GM23248 (cell line): Measurements from ENCODE around the gene DIPK1B.

ENCODE experiments used
- EZH2 ChIP-seq: fragments of 200-600 bp; sonication (generic); IDR thresholded peaks from 2 replicates; pipeline ENCODE4 v1.6.1; 2018; ENCODE audit warnings: antibody characterized with exemption, mild to moderate bottlenecking; ENCODE audit not compliant: insufficient read depth, poor library complexity, severe bottlenecking
- EZH2phosphoT487 ChIP-seq: fragments of 200-600 bp; sonication (generic); IDR thresholded peaks from 2 replicates; pipeline ENCODE4 v1.6.1; 2018; ENCODE audit warnings: antibody characterized with exemption, moderate library complexity, mild to moderate bottlenecking, low read depth; ENCODE audit not compliant: insufficient read depth

DNA sequence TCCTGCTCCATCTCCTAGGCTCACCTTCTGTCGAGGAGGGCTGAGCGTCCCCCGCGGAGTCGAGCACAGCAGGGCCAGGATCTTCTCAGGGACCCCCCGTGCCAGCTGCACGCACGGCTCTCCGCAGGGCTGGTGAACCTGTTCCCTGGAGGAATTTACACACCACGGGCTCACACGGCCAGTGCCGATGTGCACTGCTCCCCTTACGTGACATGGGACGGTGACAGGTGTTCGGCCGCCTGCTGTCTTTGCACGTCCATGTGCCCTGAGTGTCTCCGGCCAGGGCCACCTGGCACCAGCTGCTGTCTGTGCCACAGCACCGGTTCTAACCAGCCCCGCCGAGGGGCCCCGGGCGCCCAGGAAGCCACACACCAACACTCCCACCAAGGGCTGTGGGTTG is 16.4 kb upstream of the DIPK1B start:
- TF ChIP-seq EZH2phosphoT487 (no peak), EZH2 (no peak)
